ENCODE measurements around the gene SCGB2B2. TPM values are rescaled to one million over a fixed set of nuclear protein-coding genes. Genes with fewer than 3 reads are reported as not detected.

SCGB2B2 gene
- total and polyA plus RNA-seq, 2 of the 4 experiments (the other 2 are of a cell fraction) = not detected

DNA sequence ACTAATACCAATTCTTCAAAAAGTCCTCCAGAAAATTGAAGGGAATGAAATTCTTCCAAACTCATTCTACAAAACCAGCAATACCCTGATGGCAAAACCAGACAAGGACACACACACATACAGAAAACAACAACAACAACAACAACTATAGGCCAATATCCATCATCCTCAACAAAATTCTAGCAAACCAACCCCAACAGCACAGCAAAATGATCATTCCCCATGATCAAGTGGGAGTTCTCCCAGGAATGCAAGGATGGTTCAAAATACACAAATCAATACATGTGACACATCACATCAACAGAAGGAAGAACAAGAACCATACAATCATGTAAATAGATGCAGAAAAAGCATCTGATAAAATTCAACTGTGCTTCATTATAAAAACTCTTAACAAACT is 38.4 kb upstream of the SCGB2B2 start:
- H2BK5ac ChIP-seq (ENCODE audit: low read depth, low read length, poor library complexity, severe bottlenecking) = no peak overlapping the region
- intact Hi-C loops (cut with micrococcal nuclease) (no loop called here), in situ Hi-C loops (cut with MboI; ENCODE audit: low sequenced_read_pairs) (loop anchor here (25.0 kb wide), 1 partner anchor 578 kb away; no protein-coding TSS in a partner anchor), dilution Hi-C loops (cut with HindIII; ENCODE audit: low sequenced_read_pairs, unreplicated experiment) (no loop called here)
- no peak overlapping the region for H2BK15ac ChIP-seq (ENCODE audit: low read depth, low read length)
- H3K9me1 ChIP-seq (ENCODE audit: insufficient read depth, low read length) = no peaks in the 10 kb centered on the region
- ATAC-seq (ENCODE audit: low read depth) (no peak), DNase-seq (no peak)
- H3K4me1 ChIP-seq (ENCODE audit: control insufficient read depth, insufficient read depth, low read length) = no peaks in the 10 kb centered on the region
- H3K9me3 ChIP-seq (ENCODE audit: control insufficient read depth, insufficient read depth, low read length) = peaks cover 3% of the 10 kb centered on the region
- no peak overlapping the region for H2BK20ac ChIP-seq (ENCODE audit: low read depth, low read length)
- H3K4me3 ChIP-seq (ENCODE audit: insufficient read depth, low read depth, low read length) = no peak overlapping the region
- no peaks in the 10 kb centered on the region for H4K20me1 ChIP-seq (ENCODE audit: insufficient read depth, low read length)
- no peak overlapping the region for H3K4ac ChIP-seq (ENCODE audit: low read depth, low read length)
- CTCF ChIA-PET = no interaction called here
- H3K27me3 ChIP-seq (ENCODE audit: control insufficient read depth, insufficient read depth, low read length) = no peaks in the 10 kb centered on the region
- BruUV-seq (replicated peaks) = no TSS peak
- no peak overlapping the region for H4K5ac ChIP-seq (ENCODE audit: low read depth, low read length)
- H3K18ac ChIP-seq (ENCODE audit: low read depth, low read length) = no peak overlapping the region
- no peak for TF ChIP-seq SMC3 (IDR thresholded peaks at IDR 0.05; ENCODE audit: low read depth, low read length)
- no peak for TF ChIP-seq BHLHE40 (IDR thresholded peaks at IDR 0.05; ENCODE audit: low read depth, low read length)
- no peak for TF ChIP-seq CHD1 (IDR thresholded peaks at IDR 0.05; ENCODE audit: low read depth, low read length)
- no peak for TF ChIP-seq MAFK (IDR thresholded peaks at IDR 0.05; ENCODE audit: low read depth, low read length)
- TF ChIP-seq, protein P1, sequence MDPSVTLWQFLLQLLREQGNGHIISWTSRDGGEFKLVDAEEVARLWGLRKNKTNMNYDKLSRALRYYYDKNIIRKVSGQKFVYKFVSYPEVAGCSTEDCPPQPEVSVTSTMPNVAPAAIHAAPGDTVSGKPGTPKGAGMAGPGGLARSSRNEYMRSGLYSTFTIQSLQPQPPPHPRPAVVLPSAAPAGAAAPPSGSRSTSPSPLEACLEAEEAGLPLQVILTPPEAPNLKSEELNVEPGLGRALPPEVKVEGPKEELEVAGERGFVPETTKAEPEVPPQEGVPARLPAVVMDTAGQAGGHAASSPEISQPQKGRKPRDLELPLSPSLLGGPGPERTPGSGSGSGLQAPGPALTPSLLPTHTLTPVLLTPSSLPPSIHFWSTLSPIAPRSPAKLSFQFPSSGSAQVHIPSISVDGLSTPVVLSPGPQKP (IDR thresholded peaks at IDR 0.05; ENCODE audit: borderline replicate concordance, low read depth, low read length) = no peak
- no peak for TF ChIP-seq CEBPB (IDR thresholded peaks at IDR 0.05; ENCODE audit: low read depth, low read length)
- TF ChIP-seq FOS (IDR thresholded peaks at IDR 0.05; ENCODE audit: low read depth, low read length) = no peak
- TF ChIP-seq NFE2L2 (IDR thresholded peaks at IDR 0.05; ENCODE audit: low read depth, low read length) = no peak
- H3K14ac ChIP-seq (replicated peaks; ENCODE audit: low read depth, low read length) = no peak overlapping the region
- H3K79me1 ChIP-seq (ENCODE audit: low read depth in 1 of 2, low read length in 2 of 2) = no peaks in the 10 kb centered on the region
- no peak overlapping the region for H4K91ac ChIP-seq (ENCODE audit: insufficient read depth, low read depth, low read length)
- H3K23ac ChIP-seq (ENCODE audit: low read depth, low read length) = no peak overlapping the region
- POLR2A ChIA-PET (ENCODE audit: unreplicated experiment) = no interaction called here
- H3K56ac ChIP-seq (ENCODE audit: extremely low read depth, insufficient read depth, low read length) = no peak overlapping the region
- H2AK9ac ChIP-seq (replicated peaks; ENCODE audit: low read depth, low read length, poor library complexity) = no peak overlapping the region
- H2BK120ac ChIP-seq (ENCODE audit: low read depth, low read length) = no peak overlapping the region
- no peaks in the 10 kb centered on the region for H3K36me3 ChIP-seq (ENCODE audit: control insufficient read depth, insufficient read depth, low read length)
- H4K8ac ChIP-seq (ENCODE audit: low read depth in 2 of 2, low read length in 2 of 2) = no peak overlapping the region
- H3K9ac ChIP-seq (ENCODE audit: low read depth, low read length) = no peak overlapping the region
- no peak overlapping the region for H3K4me2 ChIP-seq (ENCODE audit: low read depth, low read length)
- H3K27ac ChIP-seq (ENCODE audit: insufficient read depth, low read length) = no peak overlapping the region
- no peak overlapping the region for H2AFZ ChIP-seq (replicated peaks; ENCODE audit: low read length, poor library complexity)
- H2AK5ac ChIP-seq (ENCODE audit: low read depth, low read length) = no peak overlapping the region

Measured in IMR-90 (cell line).